Thyroid gland (tissue), 4 donors: ENCODE results near the gene SLC25A1.

Experiments used
- CTCF ChIP-seq, 6 experiments: fragments of 200-600 bp in 3 of 6; fragments of 450-650 bp in 3 of 6; sonication (generic) in 3 of 6; IDR thresholded peaks; one replicate each; pipeline ENCODE4 v1.5.1; 2016 to 2019; ENCODE audit warnings: antibody characterized with exemption in 6 of 6, mild to moderate bottlenecking in 2 of 6, inconsistent platforms in 1 of 6, moderate library complexity in 1 of 6
- POLR2A ChIP-seq, 2 donors: fragments of 450-650 bp; IDR thresholded peaks; one replicate each; pipeline ENCODE4 v1.6.1; 2017; ENCODE audit warnings: antibody characterized with exemption in 2 of 2, mild to moderate bottlenecking in 2 of 2, moderate library complexity in 1 of 2

DNA sequence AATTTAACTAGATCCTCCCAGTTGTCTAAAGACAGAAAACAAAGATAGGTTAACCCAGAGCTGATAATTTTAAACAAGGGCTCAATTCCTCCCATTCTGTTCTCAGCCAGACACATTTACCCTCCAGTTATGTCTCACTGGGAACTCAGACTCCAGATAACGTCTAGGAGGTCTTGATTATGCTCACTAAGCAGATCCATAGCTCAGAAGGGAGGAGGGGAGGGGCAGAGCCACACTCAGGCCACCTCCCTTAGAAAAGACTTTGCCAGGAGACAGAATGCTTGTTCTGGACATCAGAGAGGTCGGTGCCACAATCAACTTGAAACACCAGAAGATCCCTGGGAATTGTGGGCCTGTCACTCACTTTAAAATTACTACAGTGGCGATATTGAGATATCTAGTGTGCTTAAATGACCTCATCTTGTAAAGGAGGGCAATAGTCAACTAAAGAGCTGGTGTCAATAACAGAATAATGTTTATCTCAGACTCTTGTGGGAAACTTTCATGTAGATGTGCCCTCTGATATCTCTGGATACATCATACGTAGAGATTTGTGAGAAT, 29.8 kb upstream of the SLC25A1 start:
- TF ChIP-seq CTCF (IDR thresholded peaks at IDR 0.05), result no peak
- TF ChIP-seq POLR2A (IDR thresholded peaks at IDR 0.05), result no peak
